ENCODE measurements around the gene TMCO4. TPM values are rescaled to one million over a fixed set of nuclear protein-coding genes. Genes with fewer than 3 reads are reported as not detected.

TMCO4 gene
- total and polyA plus RNA-seq, 2 donors (not counting 3 experiments of a cell fraction or from before 2014, with no cell fraction given) = 7.6 to 10.3 TPM

DNA sequence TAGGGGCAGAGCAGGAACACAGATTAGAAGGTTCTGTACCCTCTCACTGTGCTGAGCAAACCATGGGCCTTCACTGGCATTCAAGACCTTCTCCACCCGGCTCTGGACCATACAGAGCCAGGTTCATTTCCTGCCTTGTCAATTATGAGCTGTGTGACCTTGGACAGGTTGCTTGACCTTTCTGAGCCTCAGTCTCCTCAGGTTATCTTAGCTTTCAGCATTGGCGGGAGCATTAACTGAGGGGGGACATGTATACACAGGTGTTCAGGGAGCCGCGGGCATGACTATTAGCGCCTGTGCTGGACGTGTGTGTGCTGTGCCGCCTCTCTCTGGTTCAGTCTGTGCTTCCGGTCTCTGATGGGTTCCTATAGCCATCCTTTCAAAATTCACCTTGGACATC, 102.9 kb downstream of the TMCO4 start:
- BruUV-seq (replicated peaks) = no TSS peak
- H3K4me1 ChIP-seq (ENCODE audit: control insufficient read depth, extremely low read depth, insufficient read depth, low read length) = no peaks in the 10 kb centered on the region
- no peak overlapping the region for H3K4me2 ChIP-seq (ENCODE audit: insufficient read depth, low read length)
- no peak overlapping the region for H3K4me3 ChIP-seq (replicated peaks in 1 of 3; ENCODE audit: insufficient read depth in 1 of 3, low read depth in 1 of 3, low read length in 3 of 3)
- H3K27me3 ChIP-seq (ENCODE audit: control insufficient read depth in 2 of 2, insufficient read depth in 2 of 2, low read length in 2 of 2) = no peaks in the 10 kb centered on the region
- ChIA-PET POLR2A (no interaction called here), CTCF (interaction anchor here (10.5 kb wide), 1 partner anchor 8 kb away, joined by 53 read pairs; no protein-coding TSS in a partner anchor)
- FAIRE-seq = no peak
- H3K9ac ChIP-seq (replicated peaks; ENCODE audit: extremely low read depth, insufficient read depth, low read length) = no peak overlapping the region
- H2AFZ ChIP-seq (ENCODE audit: low read depth, low read length) = no peak overlapping the region
- no peaks in the 10 kb centered on the region for H3K36me3 ChIP-seq (ENCODE audit: control insufficient read depth in 2 of 2, extremely low read depth in 1 of 2, insufficient read depth in 2 of 2, low read length in 2 of 2)
- dilution Hi-C loops (cut with MboI; ENCODE audit: extremely low pct_ligation_motif_present, low sequenced_read_pairs) (no loop called here), intact Hi-C loops (cut with micrococcal nuclease) (no loop called here)
- DNase-seq (ENCODE audit: low read depth, low spot score) = no peak
- no peaks in the 10 kb centered on the region for H3K9me3 ChIP-seq (replicated peaks; ENCODE audit: control insufficient read depth, insufficient read depth, low read length)
- H3K79me2 ChIP-seq (ENCODE audit: control insufficient read depth, insufficient read depth, low read length) = no peaks in the 10 kb centered on the region
- no peak overlapping the region for H3K27ac ChIP-seq (ENCODE audit: insufficient read depth, low read depth, low read length)
- H4K20me1 ChIP-seq (replicated peaks; ENCODE audit: control insufficient read depth, extremely low read depth, insufficient read depth, low read length) = no peaks in the 10 kb centered on the region
- no peaks in the 10 kb centered on the region for H3K9me1 ChIP-seq (replicated peaks; ENCODE audit: control insufficient read depth, extremely low read depth, insufficient read depth, low read length)
- TF ChIP-seq POLR2A (IDR thresholded peaks at IDR 0.05; ENCODE audit: low read depth, low read length) (no peak), POLR2AphosphoS5 (IDR thresholded peaks at IDR 0.05; ENCODE audit: insufficient read depth, low read depth, low read length) (no peak), MYC (IDR thresholded peaks at IDR 0.05; ENCODE audit: low read depth, low read length) (no peak), JUN (IDR thresholded peaks at IDR 0.05; ENCODE audit: borderline replicate concordance, insufficient read depth, insufficient read length, low read depth) (no peak), FOS (IDR thresholded peaks at IDR 0.05; ENCODE audit: borderline replicate concordance, insufficient read depth, low read length) (no peak), EZH2 (IDR thresholded peaks at IDR 0.05; ENCODE audit: borderline replicate concordance, low read depth, low read length, severe bottlenecking) (no peak), GATA2 (IDR thresholded peaks at IDR 0.05; ENCODE audit: insufficient read depth, insufficient read length, low read depth, low read length) (no peak)
- TF ChIP-seq, protein P1, sequence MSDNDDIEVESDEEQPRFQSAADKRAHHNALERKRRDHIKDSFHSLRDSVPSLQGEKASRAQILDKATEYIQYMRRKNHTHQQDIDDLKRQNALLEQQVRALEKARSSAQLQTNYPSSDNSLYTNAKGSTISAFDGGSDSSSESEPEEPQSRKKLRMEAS (IDR thresholded peaks at IDR 0.05; ENCODE audit: insufficient read depth, insufficient read length) = no peak
- TF ChIP-seq, protein P2, sequence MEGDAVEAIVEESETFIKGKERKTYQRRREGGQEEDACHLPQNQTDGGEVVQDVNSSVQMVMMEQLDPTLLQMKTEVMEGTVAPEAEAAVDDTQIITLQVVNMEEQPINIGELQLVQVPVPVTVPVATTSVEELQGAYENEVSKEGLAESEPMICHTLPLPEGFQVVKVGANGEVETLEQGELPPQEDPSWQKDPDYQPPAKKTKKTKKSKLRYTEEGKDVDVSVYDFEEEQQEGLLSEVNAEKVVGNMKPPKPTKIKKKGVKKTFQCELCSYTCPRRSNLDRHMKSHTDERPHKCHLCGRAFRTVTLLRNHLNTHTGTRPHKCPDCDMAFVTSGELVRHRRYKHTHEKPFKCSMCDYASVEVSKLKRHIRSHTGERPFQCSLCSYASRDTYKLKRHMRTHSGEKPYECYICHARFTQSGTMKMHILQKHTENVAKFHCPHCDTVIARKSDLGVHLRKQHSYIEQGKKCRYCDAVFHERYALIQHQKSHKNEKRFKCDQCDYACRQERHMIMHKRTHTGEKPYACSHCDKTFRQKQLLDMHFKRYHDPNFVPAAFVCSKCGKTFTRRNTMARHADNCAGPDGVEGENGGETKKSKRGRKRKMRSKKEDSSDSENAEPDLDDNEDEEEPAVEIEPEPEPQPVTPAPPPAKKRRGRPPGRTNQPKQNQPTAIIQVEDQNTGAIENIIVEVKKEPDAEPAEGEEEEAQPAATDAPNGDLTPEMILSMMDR (IDR thresholded peaks at IDR 0.05; ENCODE audit: extremely low read depth in 1 of 2, insufficient read depth in 1 of 2, low read depth in 1 of 2, low read length in 2 of 2) = no peak
